AML-193 (cell line): Measurements from ENCODE around the gene GTSF1L.

Source experiments
- DNase-seq, 2 experiments: peaks; one replicate each; lab custom pipeline; 2025; lab: John Stamatoyannopoulos, UW

Gene GTSF1L

DNA sequence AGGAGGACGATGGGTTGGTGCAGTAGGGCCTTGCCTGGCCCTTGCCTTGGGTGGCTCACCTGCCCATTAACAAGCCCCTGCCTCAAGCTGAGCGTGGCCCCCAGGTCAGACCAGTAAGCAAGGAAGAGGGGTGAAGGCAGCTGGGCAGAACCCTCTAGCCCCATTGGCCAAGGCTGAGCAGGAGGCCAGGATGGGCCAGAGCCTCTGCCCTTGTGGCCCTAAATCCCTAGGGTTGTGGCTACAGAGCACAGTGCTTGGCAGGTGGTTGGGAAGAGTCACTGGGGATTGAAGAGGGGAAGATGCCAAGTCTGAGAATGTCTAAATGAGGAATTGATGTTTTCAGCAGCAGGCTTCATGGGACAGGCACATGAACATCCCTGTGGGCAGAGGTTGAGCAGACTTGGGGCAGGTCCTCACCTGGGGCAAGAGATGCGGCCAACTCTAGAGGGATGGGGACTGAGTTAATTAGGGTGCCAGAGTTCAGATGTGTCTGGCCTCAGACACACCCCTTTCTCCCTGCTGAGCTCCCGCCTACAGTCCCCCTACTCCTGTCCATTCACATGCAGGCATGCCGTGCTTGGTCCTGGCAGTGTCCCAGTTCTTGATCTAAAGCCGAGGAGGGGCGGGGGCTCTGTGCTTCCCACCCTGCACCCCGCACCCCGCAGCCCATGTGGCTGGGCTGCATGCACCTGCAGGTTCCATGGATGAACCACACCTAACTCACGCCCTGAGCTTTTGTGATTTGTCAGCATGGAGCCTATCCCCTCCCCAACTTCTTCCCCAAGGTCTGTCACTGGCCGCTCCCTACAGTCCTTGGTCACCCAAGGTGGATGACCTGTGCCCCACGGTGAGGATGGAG is 9.8 kb downstream of the GTSF1L start:
- DNase-seq = no peak

DNA sequence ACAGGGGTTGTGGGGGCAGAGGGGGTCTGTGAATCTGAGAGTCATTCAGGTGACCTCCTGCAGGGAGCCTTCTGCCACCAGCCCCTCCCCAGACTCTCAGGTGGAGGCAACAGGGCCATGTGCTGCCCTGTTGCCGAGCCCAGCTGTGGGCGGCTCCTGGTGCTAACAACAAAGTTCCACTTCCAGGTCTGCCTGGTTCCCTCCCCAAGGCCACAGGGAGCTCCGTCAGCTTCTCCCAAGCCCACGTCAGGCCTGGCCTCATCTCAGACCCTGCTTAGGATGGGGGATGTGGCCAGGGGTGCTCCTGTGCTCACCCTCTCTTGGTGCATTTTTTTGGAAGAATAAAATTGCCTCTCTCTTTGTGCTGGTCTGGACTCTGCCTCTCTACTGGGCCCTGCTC is 10.7 kb downstream of the GTSF1L start:
- DNase-seq = no peak

DNA sequence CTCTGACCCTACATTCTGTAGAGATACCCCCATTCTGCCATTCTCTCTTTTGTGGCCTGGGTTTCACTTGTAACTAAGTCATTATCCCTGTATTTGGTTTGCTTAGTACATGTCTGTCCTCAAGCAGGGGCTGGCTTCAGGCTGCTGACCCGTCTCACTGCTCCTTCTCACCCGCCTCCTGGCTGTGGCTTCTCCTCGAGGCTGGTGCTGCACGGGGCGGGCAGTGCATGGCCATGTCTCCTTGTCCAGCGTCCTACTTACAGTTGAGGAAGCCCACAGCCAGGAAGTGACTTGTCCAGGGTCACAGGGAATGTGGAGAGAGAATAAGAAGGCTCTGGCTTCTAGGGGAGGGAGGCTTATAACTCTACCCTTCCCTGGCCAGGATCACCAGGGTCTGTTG is 11.3 kb downstream of the GTSF1L start:
- no peak for DNase-seq

DNA sequence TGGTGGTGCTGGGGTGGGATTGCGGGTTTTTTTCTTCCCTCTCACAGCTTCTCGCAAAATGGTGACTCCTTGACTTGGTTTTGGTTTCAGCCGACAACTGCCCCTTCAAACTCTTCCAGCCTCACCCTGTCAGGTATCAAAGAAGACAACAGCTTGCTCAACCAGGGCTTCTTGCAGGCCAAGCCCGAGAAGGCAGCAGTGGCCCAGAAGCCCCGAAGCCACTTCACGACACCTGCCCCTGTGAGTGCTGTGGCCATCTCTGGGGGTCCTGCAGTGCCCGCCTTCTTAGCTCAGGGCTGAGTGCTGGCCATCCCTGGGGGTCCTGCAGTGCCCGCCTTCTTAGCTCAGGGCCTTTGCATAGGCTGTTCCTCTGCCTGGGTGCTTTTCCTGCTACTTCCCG is 11.8 kb downstream of the GTSF1L start:
- no peak for DNase-seq

DNA sequence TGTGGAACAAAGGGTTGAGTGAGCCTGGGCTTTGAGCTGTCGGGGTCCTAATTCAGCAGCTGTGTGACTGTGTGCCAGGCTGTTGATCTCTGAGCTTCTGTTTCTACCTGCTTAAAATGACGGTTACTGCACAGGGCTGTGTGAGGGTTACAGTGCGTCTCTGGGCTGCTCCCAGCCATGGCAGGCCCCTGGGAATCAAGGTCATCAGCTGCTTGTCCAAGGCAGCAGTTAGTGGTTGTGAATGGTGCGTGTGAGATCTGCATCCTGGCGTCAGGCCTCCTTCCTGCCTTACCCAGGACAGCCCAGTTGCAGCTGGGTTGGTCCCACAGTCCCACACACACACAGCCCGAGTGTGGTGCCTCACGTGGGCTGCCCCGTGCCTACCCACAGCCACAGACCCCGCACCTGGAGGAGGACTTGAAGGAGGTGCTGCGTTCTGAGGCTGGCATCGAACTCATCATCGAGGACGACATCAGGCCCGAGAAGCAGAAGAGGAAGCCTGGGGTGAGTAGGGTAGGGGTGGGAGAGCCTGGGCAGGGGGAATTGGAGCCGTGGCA is 15.6 kb downstream of the GTSF1L start:
- no peak for DNase-seq

DNA sequence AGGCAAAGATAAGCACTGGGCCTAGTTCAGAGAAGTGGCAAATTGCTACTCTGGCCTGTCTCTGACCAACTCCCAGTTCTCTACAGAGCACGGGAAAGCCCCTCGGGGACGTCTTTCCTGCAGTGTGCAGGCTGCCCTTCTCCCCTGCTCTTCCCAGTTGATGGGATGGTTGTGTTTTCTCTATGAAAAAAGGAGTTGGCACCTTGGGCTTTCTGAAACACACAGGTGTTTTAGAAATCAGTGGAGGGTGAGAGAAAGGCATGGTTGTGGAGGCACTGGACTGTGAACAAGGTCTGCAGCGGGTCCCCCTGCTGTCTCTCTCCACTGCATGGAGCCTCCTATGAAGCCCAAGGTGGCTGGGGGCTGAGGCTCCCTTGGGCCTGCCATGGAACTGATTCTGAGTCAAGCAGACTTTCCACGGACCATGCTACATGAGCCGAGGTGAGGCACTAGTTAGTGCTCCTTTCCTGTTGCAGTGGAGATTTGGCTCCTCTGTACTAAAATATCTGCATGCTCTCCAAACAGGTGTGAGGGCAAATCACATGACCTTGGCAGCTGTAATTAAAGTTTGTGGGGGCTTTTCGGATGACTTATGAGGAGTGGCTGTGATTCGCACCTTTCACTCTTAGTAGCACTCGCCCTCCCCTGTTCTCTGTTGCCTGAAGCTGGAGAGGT is 16.3 kb downstream of the GTSF1L start:
- no peak for DNase-seq

DNA sequence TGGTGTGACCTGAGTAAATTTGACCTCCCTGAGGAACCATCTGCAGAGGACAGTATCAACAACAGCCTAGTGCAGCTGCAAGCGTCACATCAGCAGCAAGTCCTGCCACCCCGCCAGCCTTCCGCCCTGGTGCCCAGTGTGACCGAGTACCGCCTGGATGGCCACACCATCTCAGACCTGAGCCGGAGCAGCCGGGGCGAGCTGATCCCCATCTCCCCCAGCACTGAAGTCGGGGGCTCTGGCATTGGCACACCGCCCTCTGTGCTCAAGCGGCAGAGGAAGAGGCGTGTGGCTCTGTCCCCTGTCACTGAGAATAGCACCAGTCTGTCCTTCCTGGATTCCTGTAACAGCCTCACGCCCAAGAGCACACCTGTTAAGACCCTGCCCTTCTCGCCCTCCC is 24.3 kb downstream of the GTSF1L start:
- no peak for DNase-seq

DNA sequence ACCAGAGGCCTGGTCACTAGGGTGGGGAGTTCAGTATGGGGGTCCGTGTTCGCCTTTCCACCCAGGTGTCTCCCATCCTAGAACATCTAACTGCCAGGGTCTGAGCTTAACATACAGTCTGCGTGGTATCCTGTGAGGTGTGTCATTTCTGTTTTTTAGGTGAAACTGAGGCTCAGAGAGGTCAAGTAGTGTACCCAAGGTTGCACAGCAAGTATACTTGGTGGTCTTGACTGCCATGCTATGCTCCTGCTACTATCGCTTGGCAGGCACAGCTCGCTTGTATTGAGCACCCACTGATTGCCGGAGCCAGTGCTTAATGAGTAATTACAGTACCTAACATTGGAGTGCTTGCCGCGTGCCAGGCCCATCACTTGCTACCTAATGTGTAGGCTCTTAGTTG is 26.2 kb downstream of the GTSF1L start:
- DNase-seq = no peak

DNA sequence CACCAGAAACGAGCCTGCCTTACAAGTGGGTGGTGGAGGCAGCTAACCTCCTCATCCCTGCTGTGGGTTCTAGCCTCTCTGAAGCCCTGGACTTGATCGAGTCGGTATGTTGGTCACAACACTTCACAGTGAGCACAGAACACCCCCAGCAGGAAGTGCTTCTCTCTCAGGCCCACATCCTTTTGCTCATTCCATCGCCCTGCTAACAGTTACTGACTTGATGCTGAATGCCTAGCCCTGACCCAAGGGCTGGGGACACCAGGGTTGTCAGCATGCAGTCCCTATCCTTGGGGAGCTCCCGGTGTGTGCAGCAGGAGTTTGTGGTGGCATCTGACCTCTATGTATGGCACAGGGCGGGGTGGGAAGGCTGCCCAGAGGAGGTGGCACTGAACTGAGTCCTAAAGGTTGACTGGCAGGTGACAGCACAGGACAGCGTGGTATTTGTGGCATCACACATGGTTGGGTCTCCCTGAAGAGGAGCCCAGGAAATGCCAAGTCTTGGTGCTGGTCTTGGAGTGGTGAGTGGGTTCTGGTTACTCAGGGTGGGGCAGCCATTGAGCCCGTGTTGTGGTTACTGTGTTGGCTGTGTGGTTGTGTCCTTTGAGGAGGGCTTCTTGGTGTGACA is 26.7 kb downstream of the GTSF1L start:
- DNase-seq = no peak

DNA sequence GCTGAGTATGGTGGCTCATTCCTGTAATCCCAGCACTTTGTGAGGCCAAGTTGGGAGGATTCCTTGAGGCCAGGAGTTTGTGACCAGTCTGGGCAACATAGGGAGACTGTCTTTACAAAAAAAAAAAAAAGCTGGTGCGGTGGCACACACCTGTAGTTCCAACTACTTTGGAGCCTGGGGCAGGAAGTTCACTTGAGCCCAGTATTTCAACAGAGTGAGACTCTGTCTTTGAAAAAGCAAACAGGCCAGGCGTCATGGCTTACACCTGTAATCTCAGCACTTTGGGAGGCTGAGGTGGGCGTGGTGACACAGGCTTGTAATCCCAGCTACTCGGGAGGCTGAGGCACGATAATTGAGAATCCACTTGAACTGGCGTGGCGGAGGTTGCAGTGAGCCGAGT is 31.2 kb downstream of the GTSF1L start:
- DNase-seq = no peak

DNA sequence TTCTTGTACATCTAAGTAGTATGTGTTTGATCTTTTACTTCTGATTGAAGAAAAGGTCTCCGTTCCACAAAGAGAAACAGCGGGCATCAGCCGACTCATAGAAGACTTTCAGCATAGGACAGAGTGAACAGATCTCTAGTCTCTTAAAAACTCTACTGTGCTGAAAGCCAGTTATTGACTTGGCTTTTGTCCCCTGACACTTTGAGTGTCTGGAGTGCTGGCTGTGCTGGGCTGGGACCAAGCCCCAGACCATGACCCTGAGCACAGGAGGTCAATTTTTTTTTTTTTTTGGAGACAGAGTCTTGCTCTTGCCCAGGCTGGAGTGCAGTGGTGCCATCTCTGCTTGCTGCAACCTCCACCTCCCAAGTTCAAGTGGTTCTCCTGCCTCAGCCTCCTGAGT is 32.0 kb downstream of the GTSF1L start:
- DNase-seq = no peak

DNA sequence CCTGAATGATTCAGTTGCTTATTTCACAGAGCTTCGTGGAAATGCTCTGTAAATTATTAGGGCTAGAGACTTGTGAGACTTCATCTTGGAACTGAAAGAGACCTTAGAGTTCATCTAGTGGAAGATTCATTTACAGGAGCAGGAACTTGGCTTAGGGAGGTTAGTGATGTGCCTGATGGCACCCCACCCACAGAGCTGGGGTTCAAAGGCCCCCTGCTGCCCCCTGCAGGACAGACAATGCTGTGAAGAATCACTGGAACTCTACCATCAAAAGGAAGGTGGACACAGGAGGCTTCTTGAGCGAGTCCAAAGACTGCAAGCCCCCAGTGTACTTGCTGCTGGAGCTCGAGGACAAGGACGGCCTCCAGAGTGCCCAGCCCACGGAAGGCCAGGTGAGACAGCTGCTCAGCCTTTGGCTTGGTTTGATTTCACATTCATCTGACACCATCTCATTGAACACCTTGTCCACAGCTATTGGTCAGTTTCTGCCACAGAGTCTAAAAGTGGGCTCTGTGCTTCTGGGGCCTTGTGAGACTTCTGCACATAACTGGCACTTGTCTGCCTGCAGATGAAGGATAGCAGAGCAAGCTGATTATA is 34.8 kb downstream of the GTSF1L start:
- peak; percentile 52 to 63 for DNase-seq

DNA sequence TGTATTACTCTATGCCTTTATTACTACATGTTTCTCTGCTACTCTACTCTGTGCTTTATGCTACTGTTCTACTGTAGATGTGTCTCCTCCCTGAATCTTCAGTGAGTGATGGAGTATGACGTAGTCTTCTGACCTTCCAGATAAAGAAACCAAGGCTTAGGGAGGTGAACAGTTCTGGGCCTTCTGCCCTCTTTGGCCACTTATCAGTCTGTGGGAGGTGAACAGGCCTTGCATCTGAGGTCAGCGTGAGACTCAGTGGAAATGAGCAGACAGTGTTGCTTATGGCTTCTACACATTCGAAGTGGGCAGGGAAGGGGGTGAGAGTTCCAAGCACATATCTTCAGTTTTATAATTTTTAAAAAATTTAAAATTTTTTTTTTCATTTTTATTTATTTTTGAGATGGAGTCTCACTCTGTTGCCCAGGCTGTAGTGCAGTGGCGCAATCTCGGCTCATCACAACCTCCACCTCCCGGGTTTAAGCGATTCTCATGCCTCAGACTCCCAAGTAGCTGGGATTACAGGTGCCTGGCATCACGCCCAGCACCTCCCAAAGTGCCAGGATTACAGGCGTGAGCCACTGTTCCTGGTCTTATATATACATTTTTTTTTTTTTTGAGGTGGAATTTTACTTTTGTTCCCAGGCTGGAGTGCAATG is 35.7 kb downstream of the GTSF1L start:
- no peak for DNase-seq

DNA sequence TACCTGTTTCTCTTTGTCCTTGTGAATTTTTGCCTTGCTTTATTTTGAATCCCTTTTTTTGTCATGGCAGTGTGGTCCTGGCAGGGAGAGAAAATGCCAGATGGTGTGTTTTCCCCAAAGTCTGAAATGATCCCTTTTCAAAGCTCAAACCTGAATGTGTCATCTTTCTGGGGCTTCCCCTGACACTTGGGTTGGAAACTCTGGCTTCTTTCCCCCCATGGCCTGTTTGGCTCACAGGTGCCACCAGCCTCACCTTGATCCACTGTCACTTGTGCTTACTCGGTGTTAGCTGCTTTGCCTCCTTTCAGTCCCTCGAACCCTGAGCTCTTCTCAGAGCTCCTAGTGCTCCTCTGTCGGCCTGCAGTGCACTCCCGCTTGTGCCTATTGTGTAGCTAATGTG is 37.6 kb downstream of the GTSF1L start:
- no peak for DNase-seq

DNA sequence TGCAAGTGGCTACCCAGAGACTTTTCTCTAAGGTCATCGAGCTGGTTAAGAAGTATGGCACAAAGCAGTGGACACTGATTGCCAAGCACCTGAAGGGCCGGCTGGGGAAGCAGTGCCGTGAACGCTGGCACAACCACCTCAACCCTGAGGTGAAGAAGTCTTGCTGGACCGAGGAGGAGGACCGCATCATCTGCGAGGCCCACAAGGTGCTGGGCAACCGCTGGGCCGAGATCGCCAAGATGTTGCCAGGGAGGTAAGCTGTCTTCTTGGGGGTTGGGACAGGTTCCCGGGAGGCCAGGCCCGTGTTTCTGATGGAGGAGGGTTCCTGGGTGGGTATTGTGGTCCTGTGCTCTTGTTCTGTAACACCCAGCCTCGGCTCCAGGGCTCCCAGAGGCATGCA is 40.0 kb downstream of the GTSF1L start:
- no peak for DNase-seq

DNA sequence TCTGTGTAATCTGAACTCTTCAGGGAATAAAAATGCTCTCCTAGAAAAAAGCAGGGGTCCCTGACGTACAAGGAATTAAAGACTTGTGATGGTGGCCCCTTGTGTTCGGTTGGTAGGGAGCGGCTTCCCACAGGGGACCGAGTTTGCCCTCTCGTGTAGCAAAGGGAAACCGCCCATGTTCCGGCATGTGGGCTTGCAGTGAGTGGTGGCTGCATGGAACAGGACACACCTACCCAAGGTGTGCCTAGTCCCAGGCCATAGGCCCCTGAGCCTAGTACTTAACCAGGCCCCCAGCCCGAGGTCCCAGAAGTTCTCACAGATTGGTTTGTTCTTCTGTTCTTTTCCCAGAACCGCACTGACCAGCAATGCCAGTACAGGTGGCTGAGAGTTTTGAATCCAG is 44.4 kb downstream of the GTSF1L start:
- no peak for DNase-seq

DNA sequence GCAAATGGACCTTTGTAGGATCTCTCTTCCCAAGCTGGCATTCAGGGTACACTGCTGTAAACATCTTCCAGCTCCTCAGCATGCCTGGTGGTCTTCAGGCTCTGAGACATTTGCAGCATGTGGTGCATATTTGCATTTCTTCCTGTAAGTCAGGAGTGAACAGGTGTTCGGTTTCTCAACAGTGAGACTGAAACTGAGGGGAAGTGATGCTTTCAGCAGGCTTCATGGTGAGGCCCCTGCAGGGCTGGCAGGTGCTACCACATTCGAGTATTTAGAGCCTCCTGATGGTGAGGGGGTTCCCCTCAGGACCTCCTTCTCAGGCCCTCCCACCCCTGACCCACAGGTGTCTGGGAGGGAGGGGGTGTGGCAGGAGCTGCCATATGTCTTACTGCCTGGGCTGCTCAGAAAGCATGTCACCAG is 44.8 kb downstream of the GTSF1L start:
- DNase-seq = no peak

DNA sequence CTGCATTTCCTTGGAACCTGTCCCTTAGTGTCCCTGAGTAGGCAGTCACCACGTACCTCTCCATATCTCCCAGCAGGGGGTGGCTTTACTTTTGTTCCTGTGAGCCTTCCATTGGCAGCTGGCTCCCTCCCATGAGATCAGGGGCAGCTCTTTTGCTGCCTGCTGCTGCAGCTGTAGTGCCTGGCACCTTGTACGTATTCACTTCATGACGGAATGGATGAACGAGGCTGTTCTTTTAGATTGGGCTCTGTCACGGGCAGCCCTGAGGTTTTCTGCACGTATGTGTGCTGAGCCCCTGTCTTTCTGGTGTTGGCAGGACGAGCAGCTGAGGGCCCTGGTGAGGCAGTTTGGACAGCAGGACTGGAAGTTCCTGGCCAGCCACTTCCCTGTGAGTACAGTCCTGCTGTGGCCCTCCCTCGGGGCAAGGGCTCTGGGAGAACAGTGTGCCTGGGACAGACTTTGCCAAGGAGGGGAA is 45.3 kb downstream of the GTSF1L start:
- no peak for DNase-seq

DNA sequence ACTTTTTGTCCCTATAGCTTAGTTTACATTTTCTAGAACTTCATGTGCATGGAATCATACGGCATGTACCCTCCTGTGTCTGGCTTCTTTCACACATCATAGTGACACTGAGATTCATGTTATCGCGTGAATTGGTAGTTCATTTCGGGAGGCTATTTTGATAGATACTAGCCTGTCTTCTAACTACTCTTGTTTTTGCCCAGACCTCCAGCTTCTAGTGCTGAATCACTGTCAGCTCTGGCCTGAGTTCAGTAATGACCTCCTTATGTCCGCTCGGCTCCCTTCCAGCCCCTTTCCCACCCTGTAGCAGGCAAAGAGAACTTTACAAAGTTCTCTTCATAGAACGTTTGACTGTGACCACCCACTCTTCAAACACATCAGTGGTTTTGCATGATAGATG is 45.8 kb downstream of the GTSF1L start:
- DNase-seq = no peak

DNA sequence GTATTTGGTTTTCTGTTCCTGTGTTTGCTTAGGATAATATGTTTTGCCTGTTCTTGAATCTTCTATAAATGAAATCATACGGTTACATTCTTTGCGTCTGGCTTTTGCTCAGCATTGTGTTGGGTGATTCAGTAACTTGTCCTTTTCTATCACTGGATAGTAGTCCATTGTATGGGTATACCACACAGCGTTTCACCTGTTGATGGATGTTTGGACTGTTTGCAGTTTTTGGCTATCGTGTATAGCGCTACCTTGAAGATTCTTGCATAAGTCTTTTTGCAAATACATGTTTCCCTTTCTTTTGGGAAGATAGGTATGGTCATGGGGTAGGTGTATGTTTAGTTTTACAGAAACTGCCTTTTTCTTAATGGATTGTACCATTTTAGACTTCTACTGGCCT is 50.4 kb downstream of the GTSF1L start:
- DNase-seq = no peak
